K562 (cell line): ENCODE results near the gene MYO3B. TPM values are rescaled to one million over a fixed set of nuclear protein-coding genes. Genes with fewer than 3 reads are reported as not detected.

Experiments used
- ATAC-seq: fragments of 200-7000 bp; cut with Tn5 transposase; 3 replicates; pipeline ENCODE4 v1.9.1; 2020; ENCODE audit warnings: moderate library complexity
- BruUV-seq: library from RNA; stranded (reverse); fragments of 400-500 nt; replicated peaks from 2 replicates; lab custom pipeline; 2021; lab: Mats Ljungman, UMichigan
- CTCF ChIA-PET: fragments of 300-600 bp; formaldehyde crosslinking; extraction: SDS; loops from one replicate; lab custom pipeline; 2021; ENCODE audit warnings: low intra/inter-chr PET ratio; lab: Yijun Ruan, JAX
- POLR2A ChIA-PET: fragments of 300-600, 350-650 bp; sonication (Branson Sonifier 250); formaldehyde crosslinking; extraction: SDS; loops from one replicate; lab custom pipeline; 2021; ENCODE audit warnings: antibody characterized with exemption, inconsistent platforms; lab: Yijun Ruan, JAX
- DNase-seq, 4 experiments: peaks; one replicate each; pipeline versions ENCODE4 v3.0.0 to v3.0.0-alpha.2; 2011 to 2018; ENCODE audit warnings: low spot score in 3 of 4, mixed read lengths in 3 of 4; ENCODE audit errors: extremely low read depth in 1 of 4
- FAIRE-seq: peaks from 2 replicates; lab custom pipeline; 2011; peaks lifted over from hg19 to GRCh38; lab: Jason Lieb, UNC
- H2AFZ ChIP-seq: 2 replicates; pipeline ENCODE4 v1.6.0; 2011; ENCODE audit warnings: low read depth, low read length, control low read depth, inconsistent platforms
- H3K27ac ChIP-seq: fragments of 200-600 bp; 3 replicates; pipeline ENCODE4 v1.8.0; 2011; ENCODE audit warnings: low read depth, mild to moderate bottlenecking, control low read depth, inconsistent platforms, low read length, moderate library complexity, mixed read lengths; ENCODE audit errors: extremely low read depth
- H3K27me3 ChIP-seq, 2 experiments: fragments of 300-600 bp in 1 of 2; 2 replicates in 1 of 2; 3 replicates in 1 of 2; pipeline versions ENCODE4 v1.6.0 to v1.8.0; 2011; ENCODE audit warnings: inconsistent platforms in 2 of 2, low read length in 2 of 2, mild to moderate bottlenecking in 1 of 2, mixed read lengths in 1 of 2, moderate library complexity in 1 of 2; ENCODE audit not compliant: control insufficient read depth in 2 of 2, insufficient read depth in 2 of 2
- H3K36me3 ChIP-seq: fragments of 300-600 bp; 3 replicates; pipeline ENCODE4 v1.8.0; 2011; ENCODE audit warnings: mild to moderate bottlenecking, low read length, inconsistent platforms; ENCODE audit not compliant: control insufficient read depth, insufficient read depth
- H3K4me1 ChIP-seq, 2 experiments: fragments of 200-600 bp in 1 of 2; replicated peaks in 1 of 2; 2 replicates in 1 of 2; 3 replicates in 1 of 2; pipeline versions ENCODE4 v1.5.1 to v1.8.0; 2011; ENCODE audit warnings: inconsistent platforms in 2 of 2, low read length in 2 of 2, mild to moderate bottlenecking in 1 of 2, mixed read lengths in 1 of 2, moderate library complexity in 1 of 2; ENCODE audit not compliant: control insufficient read depth in 2 of 2, insufficient read depth in 2 of 2
- H3K4me2 ChIP-seq: 2 replicates; pipeline ENCODE4 v1.6.1; 2011; ENCODE audit warnings: low read length, control low read depth, inconsistent platforms, mixed read lengths; ENCODE audit not compliant: insufficient read depth
- H3K4me3 ChIP-seq: fragments of 200-600 bp; sonication (generic), shearing (Covaris generic); 2 replicates; pipeline ENCODE4 v1.5.1; 2016; ENCODE audit warnings: control low read depth, inconsistent platforms
- H3K79me2 ChIP-seq: fragments of 200-600 bp; 3 replicates; pipeline ENCODE4 v1.8.0; 2011; ENCODE audit warnings: low read length, inconsistent platforms; ENCODE audit not compliant: control insufficient read depth, insufficient read depth
- H3K9ac ChIP-seq, 2 experiments: 2 replicates each; pipeline versions ENCODE4 v1.6.0 to v1.6.1; 2011; ENCODE audit warnings: low read depth in 2 of 2, low read length in 2 of 2, control low read depth in 1 of 2, inconsistent platforms in 1 of 2, mild to moderate bottlenecking in 1 of 2, mixed read lengths in 1 of 2; ENCODE audit not compliant: insufficient read depth in 1 of 2
- H3K9me1 ChIP-seq: one replicate; pipeline ENCODE4 v1.6.0; 2011; ENCODE audit warnings: inconsistent platforms, mild to moderate bottlenecking, low read length, moderate library complexity; ENCODE audit not compliant: control insufficient read depth, insufficient read depth
- H3K9me3 ChIP-seq: replicated peaks from 2 replicates; pipeline ENCODE4 v1.5.1; 2011; ENCODE audit warnings: low read depth, low read length, inconsistent platforms; ENCODE audit not compliant: control insufficient read depth, insufficient read depth
- H4K20me1 ChIP-seq: replicated peaks from 2 replicates; pipeline ENCODE4 v1.6.1; 2011; ENCODE audit warnings: low read length, inconsistent platforms, mixed read lengths; ENCODE audit not compliant: control insufficient read depth, insufficient read depth
- E2F1 ChIP-seq: sonication (generic); formaldehyde crosslinking; IDR thresholded peaks from 2 replicates; pipeline ENCODE4 v1.8.1; 2023; ENCODE audit warnings: mild to moderate bottlenecking, missing genetic modification reagents, moderate library complexity
- FOSL1 ChIP-seq: fragments of 200-800 bp; sonication (Bioruptor generic); conservative IDR thresholded peaks from 2 replicates; pipeline ENCODE4 v1.6.1; 2016; ENCODE audit warnings: missing genetic modification characterization, missing compliant biosample characterization
- HDAC3 ChIP-seq: fragments of 450-650 bp; IDR thresholded peaks from 2 replicates; pipeline ENCODE4 v1.6.1; 2018; ENCODE audit warnings: borderline replicate concordance, mild to moderate bottlenecking, moderate library complexity; ENCODE audit not compliant: partially characterized antibody
- HNRNPLL ChIP-seq: fragments of 200-400 bp; formaldehyde crosslinking; IDR thresholded peaks from 2 replicates; pipeline ENCODE4 v1.6.1; 2017; ENCODE audit warnings: low read length, low read depth, mild to moderate bottlenecking; ENCODE audit not compliant: poor library complexity, severe bottlenecking
- IRF1 ChIP-seq: sonication (generic); formaldehyde crosslinking; IDR thresholded peaks from 2 replicates; pipeline ENCODE4 v1.8.0; 2022; ENCODE audit warnings: missing genetic modification reagents, mild to moderate bottlenecking, borderline replicate concordance
- LCOR ChIP-seq: sonication (generic); formaldehyde crosslinking; IDR thresholded peaks from 2 replicates; pipeline ENCODE4 v1.8.0; 2022; ENCODE audit warnings: mild to moderate bottlenecking, missing genetic modification reagents
- MCM3 ChIP-seq: fragments of 450-650 bp; IDR thresholded peaks from 2 replicates; pipeline ENCODE4 v1.6.1; 2016
- NFYB ChIP-seq: IDR thresholded peaks from 2 replicates; pipeline ENCODE4 v1.6.1; 2011; ENCODE audit warnings: mild to moderate bottlenecking, moderate library complexity; ENCODE audit not compliant: insufficient read length; ENCODE audit errors: extremely low read depth
- THAP12 ChIP-seq: fragments of 250-450 bp; sonication (Bioruptor Pico); IDR thresholded peaks from 2 replicates; pipeline ENCODE4 v1.9.0; 2021; ENCODE audit warnings: mild to moderate bottlenecking, inconsistent platforms
- ZEB2 ChIP-seq: fragments of 450-650 bp; IDR thresholded peaks from 2 replicates; pipeline ENCODE4 v1.6.1; 2016
- ZNF592 ChIP-seq: fragments of 450-650 bp; IDR thresholded peaks from 2 replicates; pipeline ENCODE4 v1.6.1; 2017; ENCODE audit warnings: antibody characterized with exemption, mild to moderate bottlenecking
- WGBS: fragments of 100-300 bp; shearing (Covaris generic); methylation state at CpG from one replicate; pipeline ENCODE4 v1.1.6; 2016; ENCODE audit warnings: low coverage, mixed read lengths; ENCODE audit not compliant: insufficient coverage; ENCODE audit errors: missing lambda C conversion rate; 5-methylcytosine and 5-hydroxymethylcytosine counted together
- in situ Hi-C: fragments of 300-500 bp; cut with MboI; formaldehyde crosslinking; loops from 4 replicates; pipeline ENCODE4 v1.15.0; 2018; ENCODE audit warnings: inconsistent platforms, mixed read lengths
- intact Hi-C: fragments of 100-400 bp; cut with micrococcal nuclease; formaldehyde crosslinking; loops from 2 replicates; pipeline ENCODE4 v1.14.2; 2022
- polyA plus RNA-seq, 8 experiments: library from polyadenylated mRNA; depleted of rRNA in 4 of 8; stranded (reverse) in 5 of 8; unstranded in 3 of 8; fragments of >200 nt; fragmentation: Nextera tagmentation in 2 of 8; fragmentation: Illumina TruSeq in 1 of 8; extraction: Ambion mirVana in 2 of 8; extraction: Trizol in 1 of 8; gene quantifications; 2 replicates each; pipeline versions ENCODE4 v1.2.1 to v1.2.3, GENCODE V29; 2011 to 2014; ENCODE audit warnings: inconsistent platforms in 1 of 8, missing spikeins in 1 of 8
- total RNA-seq, 7 experiments: library from RNA; depleted of rRNA in 6 of 7; stranded (reverse); fragments of >200 nt in 6 of 7; fragmentation: Illumina TruSeq in 2 of 7; extraction: Trizol in 2 of 7; gene quantifications; 2 replicates each; pipeline versions ENCODE4 v1.2.1 to v1.2.3, GENCODE V29; 2011 to 2021; ENCODE audit warnings: low replicate concordance in 1 of 7

MYO3B gene
- total and polyA plus RNA-seq, 9 of the 15 experiments (the other 6 are each of a cell fraction or from before 2014, with no cell fraction given) = 2.7 to 6.5 (median 3.6) TPM

- TF ChIP-seq E2F1 (CRISPR knock-in tag) = no peak
- TF ChIP-seq NFYB = no peak
- TF ChIP-seq ZEB2 = no peak
Measured at GRCh38 chr2:170500770-170501169, 322.8 kb downstream of the MYO3B start (continued).

- ATAC-seq (no peak), FAIRE-seq (no peak), DNase-seq (no peak)
- Histone ChIP-seq H3K9ac (no peak overlapping the region), H3K27me3 (peaks cover 13 to 23% of the 10 kb centered on the region in 2 experiments), H3K79me2 (no peaks in the 10 kb centered on the region), H3K9me1 (no peaks in the 10 kb centered on the region), H3K4me1 (peaks cover 0 to 5% of the 10 kb centered on the region in 2 experiments; a peak in 1 of 5 replicates), H3K4me3 (no peak overlapping the region), H4K20me1 (no peaks in the 10 kb centered on the region), H3K27ac (no peak overlapping the region), H3K4me2 (no peak overlapping the region), H3K9me3 (no peaks in the 10 kb centered on the region), H2AFZ (no peak overlapping the region), H3K36me3 (no peaks in the 10 kb centered on the region)
- 5% methylated on average over 6 of the region's 6 CpGs for WGBS
- intact Hi-C loops = no loop called here
- no TSS peak for BruUV-seq
- ChIA-PET CTCF (no interaction called here), POLR2A (interaction anchor here (1.7 kb wide), 1 partner anchor 15 kb away, joined by 4 read pairs; no protein-coding TSS in a partner anchor)
- in situ Hi-C loops = no loop called here
- no peak for TF ChIP-seq MCM3
- no peak for TF ChIP-seq ZNF592
- TF ChIP-seq LCOR (CRISPR knock-in tag) = no peak
- no peak for TF ChIP-seq FOSL1 (tag)
- no peak for TF ChIP-seq HDAC3
- no peak for TF ChIP-seq HNRNPLL
- no peak for TF ChIP-seq IRF1 (CRISPR knock-in tag)
- no peak for TF ChIP-seq THAP12
Measured at GRCh38 chr2:170501421-170502043, 323.6 kb downstream of the MYO3B start.
